ENCODE data around the gene ART1.
"Not testable (repeated sequence)": the region's sequence is repeated elsewhere in the genome, so short reads cannot be mapped to it uniquely, and the experiment has no call there.

Gene ART1

GRCh38 chr11:3644817-3645235 lies at the start of gene ART1:
Gene ART1, plus strand, starts transcription at chr11:3645128. Its CDS starts 14,086 bp downstream, at chr11:3659214.
- ATAC-seq (no peak), DNase-seq (no peak)

GRCh38 chr11:3597743-3598142 lies 47.2 kb upstream of the ART1 start:
- ATAC-seq, DNase-seq: not testable (repeated sequence)

DNA sequence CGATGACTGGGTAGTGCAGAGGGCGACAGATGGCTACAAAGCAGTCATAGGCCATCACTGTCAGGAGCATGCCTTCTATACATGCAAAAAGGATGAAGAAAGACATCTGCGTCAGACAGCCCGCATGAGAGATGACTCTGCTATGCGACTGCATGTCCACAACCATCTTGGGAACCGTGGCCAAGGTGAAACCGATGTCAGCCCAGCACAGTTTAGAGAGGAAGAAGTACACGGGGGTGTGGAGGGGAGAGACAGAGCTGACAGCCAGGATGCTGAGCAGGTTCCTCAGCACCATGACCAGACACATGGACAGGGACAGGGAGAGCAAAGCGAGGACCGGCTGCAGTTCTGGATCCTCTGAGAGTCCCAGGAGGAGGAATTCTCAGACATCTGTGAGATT lies 44.7 kb upstream of the ART1 start:
- not testable (repeated sequence) for DNase-seq, ATAC-seq

DNA sequence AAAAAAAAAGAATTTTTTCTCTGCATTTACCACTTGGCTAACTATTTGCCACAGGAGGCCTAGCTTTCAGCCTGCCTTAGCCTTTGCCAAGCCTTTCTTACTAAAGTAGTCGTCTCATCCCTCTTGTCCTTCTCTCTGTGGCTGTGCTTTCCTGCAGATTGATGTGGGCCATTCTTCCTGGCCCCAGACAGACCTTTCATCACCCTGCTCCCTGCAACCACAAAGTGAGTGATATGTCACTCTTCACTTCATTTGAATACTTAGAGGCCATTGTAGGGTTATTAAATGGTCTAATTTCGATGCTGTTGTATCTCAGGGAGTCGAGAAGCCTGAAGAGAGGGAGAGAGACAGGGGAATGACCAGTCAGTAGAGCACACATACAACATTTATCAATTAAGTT lies 40.8 kb upstream of the ART1 start:
- no peak for DNase-seq
- no peak for ATAC-seq

DNA sequence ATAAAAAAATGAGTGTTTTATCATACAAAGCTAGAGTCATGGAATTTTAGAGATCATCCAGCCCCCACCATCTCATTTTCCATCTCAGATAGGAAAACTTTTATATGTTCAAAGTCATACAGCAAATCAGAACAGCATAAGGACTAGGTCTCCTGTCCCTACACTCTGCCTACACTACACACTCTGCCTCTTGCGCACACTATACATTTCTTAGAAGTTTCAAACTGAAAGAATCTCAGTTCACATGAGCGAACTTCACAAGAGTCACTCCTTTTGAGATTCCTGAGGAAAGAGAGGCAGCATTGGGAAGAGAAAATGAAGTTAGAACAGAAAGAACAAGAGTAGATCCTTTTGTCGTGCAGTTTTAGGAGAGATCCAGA lies 39.7 kb upstream of the ART1 start:
- no peak for DNase-seq
- no peak for ATAC-seq

DNA sequence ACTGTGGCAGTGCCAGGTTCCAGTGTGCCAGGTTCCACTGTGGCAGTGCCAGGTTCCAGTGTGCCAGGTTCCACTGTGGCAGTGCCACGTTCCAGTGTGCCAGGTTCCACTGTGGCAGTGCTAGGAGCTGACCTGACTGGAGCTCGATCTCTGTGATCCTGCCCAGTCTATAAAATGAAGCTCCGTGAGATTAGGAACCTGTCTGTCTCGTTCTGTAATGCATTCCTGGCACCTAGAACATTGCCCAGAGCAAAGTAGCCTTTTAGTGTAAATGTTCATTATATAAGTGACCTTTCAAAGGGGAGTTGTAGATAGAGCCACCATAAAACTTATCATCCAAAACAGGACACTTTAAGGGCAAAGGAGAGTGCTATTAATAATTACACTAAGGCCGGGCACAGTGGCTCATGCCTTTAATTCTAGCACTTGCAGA lies 39.1 kb upstream of the ART1 start:
- DNase-seq = no peak
- no peak for ATAC-seq

DNA sequence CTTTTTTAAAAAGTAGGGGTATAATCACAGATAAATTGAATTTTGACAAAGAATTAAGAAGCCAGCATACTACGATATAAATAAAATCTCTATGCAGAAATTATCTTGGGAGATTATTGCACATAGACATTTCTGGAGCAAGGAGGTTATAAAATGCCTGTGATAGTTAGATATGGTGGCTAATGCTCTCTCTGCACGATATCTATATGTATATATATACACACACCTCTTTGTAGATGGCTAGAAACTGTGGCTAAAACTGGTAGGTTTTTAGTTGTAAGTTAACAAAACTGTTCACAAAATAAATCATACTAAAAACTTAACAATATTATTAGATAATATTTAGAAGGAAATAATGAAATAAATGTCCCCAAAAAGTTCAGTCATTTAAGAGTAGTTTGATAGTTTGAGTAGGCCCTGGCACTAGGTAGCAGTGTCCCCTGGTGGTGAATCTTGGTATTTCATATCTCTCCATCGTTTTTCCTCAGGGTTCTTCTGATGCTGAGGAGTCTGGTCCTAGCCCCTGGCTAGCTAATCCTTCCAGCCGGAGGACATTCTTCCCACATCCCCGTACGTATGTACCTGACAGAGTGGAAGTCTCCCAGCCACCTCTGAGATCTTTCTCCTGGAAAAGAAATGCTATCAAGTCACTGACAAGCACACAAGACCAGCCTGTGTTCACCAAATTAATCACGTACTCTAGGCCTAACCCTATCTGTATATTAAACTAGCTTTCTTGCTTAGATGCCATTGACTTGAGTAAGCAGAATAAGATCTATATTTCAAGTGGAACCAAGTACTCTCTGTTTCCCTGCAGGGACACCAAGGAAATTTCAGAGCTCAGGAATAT lies 35.3 kb upstream of the ART1 start:
- ATAC-seq (no peak), DNase-seq (peak; percentile 21)

DNA sequence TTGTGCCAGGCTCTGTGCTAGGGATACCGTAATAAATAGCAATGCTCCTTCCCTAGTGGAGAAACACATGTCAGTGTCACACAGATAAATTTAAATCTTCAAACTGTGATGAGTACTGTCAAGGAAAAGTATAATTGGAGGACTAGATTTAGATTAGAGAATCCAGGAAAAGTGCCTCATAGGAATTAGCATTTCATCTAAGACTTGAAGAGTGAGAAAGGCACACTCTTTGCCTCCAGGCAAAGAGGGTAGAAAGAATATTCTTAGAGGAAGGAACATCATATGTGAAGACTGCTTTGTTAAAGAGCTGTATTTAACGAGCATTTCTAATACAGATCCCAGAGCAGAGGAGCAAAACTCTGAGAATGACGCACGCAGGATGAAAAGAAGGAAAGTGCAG lies 34.1 kb upstream of the ART1 start:
- no peak for DNase-seq
- no peak for ATAC-seq

GRCh38 chr11:3611976-3612678 lies 32.8 kb upstream of the ART1 start:
- ATAC-seq (no peak), DNase-seq (no peak)

DNA sequence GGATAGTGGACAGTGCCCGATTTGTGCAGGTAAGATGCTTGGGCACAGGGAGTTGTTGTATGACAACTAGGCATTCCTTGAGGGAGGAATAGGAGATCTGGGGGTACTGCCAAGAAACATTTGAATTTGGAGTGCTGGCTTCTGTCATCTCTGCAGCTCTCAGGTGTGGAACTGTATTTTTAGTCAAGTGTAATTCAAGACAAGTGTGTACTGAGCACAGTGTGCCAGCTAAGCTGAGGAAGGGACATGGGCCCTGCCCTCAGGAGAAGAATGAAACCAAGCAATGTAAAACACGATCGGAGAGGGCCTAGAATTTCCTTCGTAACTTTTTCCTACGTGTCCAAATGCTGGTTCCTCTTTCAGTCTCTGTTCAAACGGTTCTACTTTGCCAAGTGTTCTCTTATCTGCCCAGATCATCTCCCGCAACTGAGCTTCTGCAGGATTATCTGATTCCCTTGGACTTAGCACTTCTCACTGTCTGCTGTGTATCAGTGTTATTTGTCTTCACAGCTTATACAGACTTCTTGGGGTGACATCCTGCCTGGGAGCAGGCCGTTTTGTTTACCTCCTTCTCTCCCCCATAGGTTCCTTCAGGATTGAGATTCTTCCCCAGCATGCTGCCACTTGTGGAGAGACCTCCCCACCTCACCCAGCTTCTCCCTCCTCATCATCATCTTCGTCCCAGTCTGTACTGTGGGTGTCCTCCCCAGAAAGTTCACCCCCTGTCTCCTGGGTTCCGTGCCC lies 30.8 kb upstream of the ART1 start:
- ATAC-seq = peak; percentile 34
- DNase-seq = no peak

- ATAC-seq (peak; percentile 98), DNase-seq (peak; percentile 67)
These were observed 30.2 kb upstream of the ART1 start for GRCh38 chr11:3614742-3615171.

- ATAC-seq (no peak), DNase-seq (no peak)
These were observed 28.9 kb upstream of the ART1 start for GRCh38 chr11:3615998-3616397.

DNA sequence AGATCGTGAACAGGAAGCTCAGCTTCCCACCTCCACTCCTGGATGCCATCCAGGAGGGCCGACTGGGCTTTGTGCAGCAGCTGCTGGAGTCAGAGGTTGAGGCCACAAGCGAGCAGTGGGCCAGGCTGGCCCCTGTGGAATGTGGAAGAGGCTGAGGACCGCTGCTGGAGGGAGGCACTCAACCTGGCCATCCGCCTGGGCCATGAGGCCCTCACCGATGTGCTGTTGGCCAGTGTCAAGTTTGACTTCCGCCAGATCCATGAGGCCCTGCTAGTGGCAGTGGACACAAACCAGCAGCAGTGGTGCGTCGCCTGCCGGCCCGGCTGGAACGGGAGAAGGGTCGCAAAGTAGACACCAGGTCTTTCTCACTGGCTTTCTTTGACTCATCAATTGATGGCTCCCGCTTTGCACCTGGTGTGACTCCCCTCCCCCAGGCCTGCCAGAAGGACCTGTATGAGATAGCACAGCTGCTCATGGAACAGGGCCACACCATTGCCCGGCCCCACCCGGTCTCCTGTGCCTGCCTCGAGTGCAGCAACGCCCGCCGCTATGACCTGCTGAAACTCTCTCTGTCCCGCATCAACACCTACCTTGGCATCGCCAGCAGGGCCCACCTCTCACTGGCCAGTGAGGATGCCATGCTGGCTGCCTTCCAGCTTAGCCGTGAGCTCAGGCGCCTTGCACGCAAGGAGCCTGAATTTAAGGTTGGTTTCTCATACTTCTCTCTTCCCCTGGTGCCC lies 28.0 kb upstream of the ART1 start:
- ATAC-seq (no peak), DNase-seq (no peak)

GRCh38 chr11:3617990-3618389 lies 26.9 kb upstream of the ART1 start:
- ATAC-seq (no peak), DNase-seq (no peak)

DNA sequence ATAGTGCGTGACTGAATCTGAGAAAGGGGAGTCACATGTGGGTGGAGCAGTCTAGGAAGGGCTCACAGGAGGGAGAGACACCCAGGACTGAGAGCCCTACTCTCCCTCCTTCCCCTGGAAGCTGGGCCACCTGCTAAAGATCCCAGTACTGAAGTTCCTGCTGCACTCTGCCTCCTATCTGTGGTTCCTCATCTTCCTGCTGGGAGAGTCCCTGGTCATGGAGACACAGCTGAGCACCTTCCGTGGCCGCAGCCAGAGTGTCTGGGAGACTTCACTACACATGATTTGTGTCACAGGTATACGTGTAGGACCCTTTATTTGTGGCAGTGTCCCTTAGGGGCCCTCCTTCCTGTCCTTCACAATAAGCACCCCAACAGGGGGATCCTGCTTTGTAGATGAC lies 22.4 kb upstream of the ART1 start:
- DNase-seq (no peak), ATAC-seq (no peak)

DNA sequence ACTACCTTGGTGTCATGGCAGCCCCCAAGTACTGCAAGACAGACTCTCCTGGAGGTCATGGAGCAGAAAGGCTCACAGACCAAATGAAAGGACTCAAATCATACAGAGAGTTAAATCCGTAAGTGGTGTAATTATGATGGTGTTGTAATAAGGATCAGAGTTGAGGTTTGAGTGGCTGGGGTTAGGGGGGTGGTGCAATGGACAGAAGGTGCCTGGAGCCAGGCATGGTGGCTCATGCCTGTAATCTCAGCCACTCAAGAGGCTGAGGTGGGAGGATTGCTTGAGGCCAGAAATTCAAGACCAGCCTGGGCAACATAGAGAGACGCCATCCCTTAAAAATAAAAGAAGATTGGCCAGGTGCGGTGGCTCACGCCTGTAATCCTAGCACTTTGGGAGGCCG lies 21.8 kb upstream of the ART1 start:
- ATAC-seq = no peak
- DNase-seq = no peak

DNA sequence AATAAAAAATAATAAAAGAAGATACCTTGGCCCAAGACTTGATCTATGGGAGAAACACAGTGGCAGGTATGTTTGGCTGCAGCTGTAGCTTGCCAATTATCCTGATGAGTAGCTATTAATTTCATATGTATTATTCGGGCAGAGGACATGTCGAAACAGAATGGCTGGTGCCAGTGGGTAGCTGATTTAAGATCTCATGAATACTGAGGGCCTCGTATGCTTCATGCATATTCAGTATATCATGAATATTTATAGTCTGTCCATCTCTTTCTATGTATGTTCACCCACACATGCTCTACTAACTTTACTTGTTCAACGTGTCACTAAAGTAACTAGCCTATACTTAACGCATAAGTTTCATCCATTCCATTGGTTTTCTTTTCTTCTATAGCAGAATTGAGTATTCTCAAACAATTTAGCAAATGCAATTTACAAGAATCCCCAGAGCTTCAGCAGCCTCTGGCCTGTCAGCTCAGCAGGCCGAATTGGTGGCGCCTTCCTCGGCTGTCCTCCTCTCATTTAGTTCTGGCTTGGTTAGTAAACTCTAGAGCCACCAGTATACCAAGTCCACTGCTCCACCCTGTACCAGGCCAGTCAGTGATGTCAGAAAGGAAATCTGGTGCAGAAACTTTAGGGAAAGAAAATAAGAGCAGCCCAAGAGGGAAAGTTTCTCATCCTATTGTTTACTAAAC lies 21.0 kb upstream of the ART1 start:
- DNase-seq (no peak), ATAC-seq (no peak)

DNA sequence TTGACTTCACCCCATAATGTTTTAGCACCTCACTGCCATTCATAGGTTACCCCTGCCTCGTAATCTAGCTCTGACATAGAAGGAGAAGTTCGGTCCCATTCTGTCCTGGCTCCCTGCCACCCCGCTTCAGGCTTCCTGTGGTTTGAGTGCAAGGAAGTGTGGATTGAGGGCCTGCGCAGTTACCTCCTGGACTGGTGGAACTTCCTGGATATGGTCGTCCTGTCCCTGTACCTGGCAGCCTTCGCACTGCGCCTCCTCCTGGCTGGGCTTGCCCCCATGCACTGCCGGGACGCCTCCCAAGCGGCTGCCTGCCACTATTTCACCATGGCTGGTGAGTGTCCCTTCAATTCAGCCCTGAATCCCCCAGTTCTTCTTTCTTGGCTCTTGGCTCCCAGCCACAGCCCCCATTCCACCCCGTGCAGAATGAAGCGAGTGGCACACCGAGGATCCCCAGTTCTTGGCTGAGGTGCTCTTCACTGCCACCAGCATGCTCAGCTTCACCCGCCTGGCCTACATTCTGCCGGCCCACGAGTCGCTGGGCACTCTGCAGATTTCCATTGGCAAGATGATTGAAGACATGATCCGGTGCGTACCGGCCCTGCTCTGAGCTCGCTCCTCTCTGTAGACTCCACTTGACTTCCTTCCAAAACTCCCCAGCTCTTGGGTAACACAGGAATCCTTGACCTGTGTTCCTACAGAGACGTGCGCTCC lies 18.5 kb upstream of the ART1 start:
- ATAC-seq = peak; percentile 45
- peak; percentile 13 for DNase-seq

DNA sequence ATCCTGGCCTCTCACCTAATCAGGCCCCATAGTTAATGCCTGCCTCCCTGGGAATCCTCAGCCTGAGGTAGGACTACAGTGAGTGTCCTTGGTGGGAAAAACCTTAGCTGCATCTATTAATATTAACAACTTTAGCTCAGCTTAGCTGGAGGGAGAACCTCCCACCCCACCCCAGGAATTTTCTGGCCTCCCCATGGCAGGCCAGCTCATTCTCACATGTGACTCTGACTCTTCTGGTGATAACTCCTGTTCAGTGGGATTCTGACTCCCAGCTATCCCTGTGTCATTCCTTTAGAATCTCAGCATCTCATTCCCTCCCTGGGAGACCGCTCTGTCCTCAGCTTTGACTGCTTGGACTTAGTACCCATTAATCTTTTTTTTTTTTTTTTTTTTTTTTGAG lies 17.6 kb upstream of the ART1 start:
- no peak for ATAC-seq

GRCh38 chr11:3631331-3631730 lies 13.6 kb upstream of the ART1 start:
- DNase-seq (no peak), ATAC-seq (no peak)

More for the DNA sequence above, 17.6 kb upstream of the ART1 start:
- no peak for DNase-seq

Data from stimulated activated naive CD8-positive, alpha-beta T cell treated with anti-CD3 and anti-CD28 coated beads, Interleukin-15, Interleukin-2, amounts not matched to agents 100 U/mL and 50 U/mL, for 24 hours (primary cell).